Activated CD4-positive, CD25-positive, alpha-beta regulatory T cell treated with anti-CD3 and anti-CD28 coated beads, Interleukin-2, amount 50 U/mL, for 16 hours (primary cell): ENCODE data around the gene DENND1C.

Experiments used
- DNase-seq: peaks from one replicate; pipeline ENCODE4 v3.0.0-alpha.2; 2020; ENCODE audit warnings: low read depth, low spot score

DENND1C gene

GRCh38 chr19:6424939-6425731, 56.5 kb downstream of the DENND1C start:
- DNase-seq = peak; percentile 98

GRCh38 chr19:6424195-6424938, 57.2 kb downstream of the DENND1C start, which contains the start of gene KHSRP:
Gene KHSRP, minus strand, starts transcription at chr19:6424811. Its CDS starts 110 bp downstream, at chr19:6424701.
- DNase-seq = no peak

- DNase-seq = no peak
These were observed 57.9 kb downstream of the DENND1C start for GRCh38 chr19:6423499-6424194.

- DNase-seq = no peak
These were observed 60.2 kb downstream of the DENND1C start for GRCh38 chr19:6421075-6422014.

- DNase-seq = no peak
These were observed 63.0 kb downstream of the DENND1C start for GRCh38 chr19:6418562-6418932.

- DNase-seq = no peak
These were observed 63.6 kb downstream of the DENND1C start for GRCh38 chr19:6417713-6418561.
